Fibroblast of lung (primary cell): ENCODE measurements around the gene SMC6. TPM values are rescaled to one million over a fixed set of nuclear protein-coding genes. Genes with fewer than 3 reads are reported as not detected.
A peak's percentile ranks its signal among the peaks of the same experiment; 100 is the strongest.

Experiments used
- DNase-seq, 2 donors: peaks; one replicate each; pipeline versions ENCODE4 v3.0.0 to v3.0.0-alpha.2; 2010; ENCODE audit warnings: low read depth in 2 of 2
- H2AFZ ChIP-seq: 2 replicates; pipeline ENCODE4 v1.5.1; 2012; ENCODE audit warnings: low read length, control low read depth, inconsistent platforms
- H3K27ac ChIP-seq: 2 replicates; pipeline ENCODE4 v1.5.1; 2011; ENCODE audit warnings: low read length, control low read depth; ENCODE audit not compliant: insufficient read depth
- H3K27me3 ChIP-seq: 2 replicates; pipeline ENCODE4 v1.5.1; 2011; ENCODE audit warnings: mild to moderate bottlenecking, low read length; ENCODE audit not compliant: control insufficient read depth, insufficient read depth
- H3K36me3 ChIP-seq: 2 replicates; pipeline ENCODE4 v1.5.1; 2011; ENCODE audit warnings: low read length; ENCODE audit not compliant: control insufficient read depth, insufficient read depth
- H3K4me1 ChIP-seq: 2 replicates; pipeline ENCODE4 v1.5.1; 2011; ENCODE audit warnings: low read length; ENCODE audit not compliant: control insufficient read depth, insufficient read depth; ENCODE audit errors: extremely low read depth
- H3K4me2 ChIP-seq: 2 replicates; pipeline ENCODE4 v1.5.1; 2011; ENCODE audit warnings: low read length, control low read depth; ENCODE audit not compliant: insufficient read depth; ENCODE audit errors: extremely low read depth
- H3K4me3 ChIP-seq, 4 experiments: fragments of 200-600 bp in 1 of 4; sonication (generic) in 1 of 4; replicated peaks in 1 of 4; 2 replicates each; pipeline ENCODE4 v1.5.1; 2011 to 2016; ENCODE audit warnings: low read length in 4 of 4, low read depth in 3 of 4, mild to moderate bottlenecking in 3 of 4, control low read depth in 2 of 4, inconsistent platforms in 1 of 4, mixed read lengths in 1 of 4; ENCODE audit not compliant: insufficient read depth in 1 of 4; ENCODE audit errors: control extremely low read depth in 1 of 4
- H3K79me2 ChIP-seq: 2 replicates; pipeline ENCODE4 v1.5.1; 2012; ENCODE audit warnings: mild to moderate bottlenecking, low read length, inconsistent platforms; ENCODE audit not compliant: control insufficient read depth, insufficient read depth
- H3K9ac ChIP-seq: 2 replicates; pipeline ENCODE4 v1.5.1; 2011; ENCODE audit warnings: mild to moderate bottlenecking, low read length, control low read depth; ENCODE audit not compliant: insufficient read depth
- H3K9me3 ChIP-seq: 2 replicates; pipeline ENCODE4 v1.5.1; 2012; ENCODE audit warnings: low read depth, low read length; ENCODE audit not compliant: control insufficient read depth, insufficient read depth
- H4K20me1 ChIP-seq: 2 replicates; pipeline ENCODE4 v1.5.1; 2011; ENCODE audit warnings: low read length; ENCODE audit not compliant: control insufficient read depth, insufficient read depth; ENCODE audit errors: extremely low read depth
- EZH2 ChIP-seq: IDR thresholded peaks from 2 replicates; pipeline ENCODE4 v1.5.1; 2012; ENCODE audit warnings: low read length, control low read depth, mild to moderate bottlenecking; ENCODE audit errors: missing control alignments
- polyA plus RNA-seq, 2 donors: library from polyadenylated mRNA; depleted of rRNA in 1 of 2; stranded (reverse) in 1 of 2; unstranded in 1 of 2; fragments of >200 nt; gene quantifications; 2 replicates each; pipeline ENCODE4 v1.2.1, GENCODE V29; 2011 to 2012; ENCODE audit warnings: missing spikeins in 1 of 2
- total RNA-seq: library from RNA; depleted of rRNA; stranded (reverse); fragments of >200 nt; gene quantifications from 2 replicates; pipeline ENCODE4 v1.2.1, GENCODE V29; 2014
- TF ChIP-seq, protein P1 (sequence below), 2 donors: IDR thresholded peaks in 1 of 2; conservative IDR thresholded peaks in 1 of 2; 1 replicate in 1 of 2; 2 replicates in 1 of 2; pipeline ENCODE4 v1.5.1; 2011 to 2012; ENCODE audit warnings: low read length in 2 of 2, control low read depth in 1 of 2, inconsistent platforms in 1 of 2, low read depth in 1 of 2, mild to moderate bottlenecking in 1 of 2

The SMC6 gene
- total and polyA plus RNA-seq, 2 donors (not counting 1 experiment from before 2014, with no cell fraction given) = 17.9 to 22.8 TPM

DNA sequence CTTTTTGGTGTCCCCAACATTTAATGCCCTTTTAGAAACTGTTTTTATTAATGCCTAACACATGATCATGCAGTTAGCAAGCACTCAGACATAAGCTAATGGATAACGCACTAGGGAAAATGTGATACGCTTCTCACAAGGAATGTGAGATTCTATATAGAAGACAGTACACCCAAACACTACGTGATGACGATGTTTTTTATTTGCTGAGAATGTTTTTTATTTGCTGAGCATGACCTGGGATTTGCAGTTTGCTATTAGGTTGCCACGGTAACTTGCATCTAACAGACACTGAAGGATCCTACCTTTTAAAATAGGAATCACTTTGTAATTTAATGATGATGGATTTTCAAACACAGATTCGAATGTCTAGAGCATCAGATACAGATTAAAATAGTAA, 4.9 kb downstream of the SMC6 start:
- Histone ChIP-seq H3K27me3 (no peaks in the 10 kb centered on the region), H3K27ac (no peak overlapping the region), H3K9ac (no peak overlapping the region), H4K20me1 (no peaks in the 10 kb centered on the region), H3K4me1 (peaks cover 4% of the 10 kb centered on the region), H3K4me3 (no peak overlapping the region), H3K36me3 (peaks cover 3% of the 10 kb centered on the region), H2AFZ (no peak overlapping the region), H3K9me3 (no peaks in the 10 kb centered on the region), H3K4me2 (no peak overlapping the region), H3K79me2 (peaks cover 47% of the 10 kb centered on the region)
- DNase-seq = no peak
- no peak for TF ChIP-seq EZH2
- TF ChIP-seq, protein P1, sequence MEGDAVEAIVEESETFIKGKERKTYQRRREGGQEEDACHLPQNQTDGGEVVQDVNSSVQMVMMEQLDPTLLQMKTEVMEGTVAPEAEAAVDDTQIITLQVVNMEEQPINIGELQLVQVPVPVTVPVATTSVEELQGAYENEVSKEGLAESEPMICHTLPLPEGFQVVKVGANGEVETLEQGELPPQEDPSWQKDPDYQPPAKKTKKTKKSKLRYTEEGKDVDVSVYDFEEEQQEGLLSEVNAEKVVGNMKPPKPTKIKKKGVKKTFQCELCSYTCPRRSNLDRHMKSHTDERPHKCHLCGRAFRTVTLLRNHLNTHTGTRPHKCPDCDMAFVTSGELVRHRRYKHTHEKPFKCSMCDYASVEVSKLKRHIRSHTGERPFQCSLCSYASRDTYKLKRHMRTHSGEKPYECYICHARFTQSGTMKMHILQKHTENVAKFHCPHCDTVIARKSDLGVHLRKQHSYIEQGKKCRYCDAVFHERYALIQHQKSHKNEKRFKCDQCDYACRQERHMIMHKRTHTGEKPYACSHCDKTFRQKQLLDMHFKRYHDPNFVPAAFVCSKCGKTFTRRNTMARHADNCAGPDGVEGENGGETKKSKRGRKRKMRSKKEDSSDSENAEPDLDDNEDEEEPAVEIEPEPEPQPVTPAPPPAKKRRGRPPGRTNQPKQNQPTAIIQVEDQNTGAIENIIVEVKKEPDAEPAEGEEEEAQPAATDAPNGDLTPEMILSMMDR (conservative IDR thresholded peaks at IDR 0.05 in 1 of 2, IDR thresholded peaks at IDR 0.05 in 1 of 2; ENCODE audit: low read depth in 1 of 2, low read length in 2 of 2) = no peak

- peak in 1 of 2 donors; percentile 42 for DNase-seq
- H3K27ac ChIP-seq = no peak overlapping the region
- no peak overlapping the region for H3K4me2 ChIP-seq
- H4K20me1 ChIP-seq = no peaks in the 10 kb centered on the region
- H3K4me1 ChIP-seq = peaks cover 4% of the 10 kb centered on the region
- H3K9ac ChIP-seq = no peak overlapping the region
- H3K9me3 ChIP-seq = no peaks in the 10 kb centered on the region
- H3K36me3 ChIP-seq = peaks cover 3% of the 10 kb centered on the region
- no peak for TF ChIP-seq EZH2
- TF ChIP-seq, protein P1 (conservative IDR thresholded peaks at IDR 0.05 in 1 of 2, IDR thresholded peaks at IDR 0.05 in 1 of 2; ENCODE audit: low read depth in 1 of 2, low read length in 2 of 2) = no peak
- no peaks in the 10 kb centered on the region for H3K27me3 ChIP-seq
- no peak overlapping the region for H3K4me3 ChIP-seq
- H3K79me2 ChIP-seq = peaks cover 41% of the 10 kb centered on the region
- H2AFZ ChIP-seq = no peak overlapping the region
Measured at GRCh38 chr2:17747684-17748452, 5.7 kb downstream of the SMC6 start.

DNA sequence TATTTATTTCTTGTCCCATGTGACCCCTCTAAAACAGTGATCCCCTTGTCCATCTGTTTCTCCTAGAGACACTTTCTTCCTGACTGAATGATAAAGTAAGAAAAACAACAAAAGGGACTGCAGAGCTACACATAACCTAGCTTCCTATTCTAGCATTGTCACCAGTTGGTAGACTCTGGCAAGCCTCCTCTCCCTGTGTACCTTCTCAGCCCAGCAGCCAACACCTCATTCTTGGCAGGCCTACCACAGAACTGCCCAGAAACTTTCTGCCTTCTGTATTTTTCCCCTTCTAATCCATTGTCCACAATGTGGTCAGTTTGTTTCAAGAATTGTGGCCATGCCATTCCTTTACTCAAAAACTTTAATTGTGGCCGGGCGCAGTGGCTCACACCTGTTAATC, 13.4 kb downstream of the SMC6 start:
- Histone ChIP-seq H3K9me3 (no peaks in the 10 kb centered on the region), H3K27ac (no peak overlapping the region), H2AFZ (no peak overlapping the region), H3K36me3 (no peaks in the 10 kb centered on the region), H3K4me3 (no peak overlapping the region), H3K9ac (no peak overlapping the region), H3K27me3 (no peaks in the 10 kb centered on the region), H3K79me2 (no peaks in the 10 kb centered on the region), H4K20me1 (no peaks in the 10 kb centered on the region), H3K4me2 (no peak overlapping the region), H3K4me1 (no peaks in the 10 kb centered on the region)
- no peak for TF ChIP-seq EZH2
- TF ChIP-seq, protein P1 (conservative IDR thresholded peaks at IDR 0.05 in 1 of 2, IDR thresholded peaks at IDR 0.05 in 1 of 2; ENCODE audit: low read depth in 1 of 2, low read length in 2 of 2) = no peak
- no peak for DNase-seq
